A673 (cell line): Measurements from ENCODE around the gene TMEM18. TPM values are rescaled to one million over a fixed set of nuclear protein-coding genes. Genes with fewer than 3 reads are reported as not detected.

Experiments used
- BruUV-seq: library from RNA; stranded (reverse); fragments of 400-500 nt; replicated peaks from 2 replicates; lab custom pipeline; 2021; lab: Mats Ljungman, UMichigan
- CTCF ChIA-PET: fragments of 300-600 bp; sonication (Branson Sonifier 250); formaldehyde crosslinking; loops from one replicate; lab custom pipeline; 2022; ENCODE audit warnings: antibody characterized with exemption; lab: Charles Lee
- POLR2A ChIA-PET: fragments of 300-600 bp; sonication (Branson Sonifier 250); formaldehyde crosslinking; loops from one replicate; lab custom pipeline; 2022; ENCODE audit warnings: antibody characterized with exemption; ENCODE audit not compliant: low non-redundant PET; lab: Charles Lee
- DNase-seq: peaks from one replicate; pipeline ENCODE4 v3.0.0-alpha.2; 2015; ENCODE audit warnings: low spot score
- H3K27ac ChIP-seq: fragments of 200-600 bp; sonication (generic); 2 replicates; pipeline ENCODE4 v1.5.1; 2016; ENCODE audit warnings: mixed run types, low read depth, mild to moderate bottlenecking, mixed read lengths, antibody characterized with exemption, low read length; ENCODE audit not compliant: poor library complexity, severe bottlenecking
- H3K27me3 ChIP-seq: fragments of 200-600 bp; sonication (generic); replicated peaks from 2 replicates; pipeline ENCODE4 v1.6.1; 2017; ENCODE audit warnings: mixed run types, low read depth, mild to moderate bottlenecking, mixed read lengths, antibody characterized with exemption, low read length; ENCODE audit not compliant: insufficient read depth, poor library complexity
- H3K36me3 ChIP-seq: fragments of 200-600 bp; sonication (generic); 2 replicates; pipeline ENCODE4 v1.6.1; 2016; ENCODE audit warnings: mixed run types, mild to moderate bottlenecking, mixed read lengths, antibody characterized with exemption, low read length; ENCODE audit not compliant: insufficient read depth, poor library complexity, severe bottlenecking
- H3K4me1 ChIP-seq: fragments of 200-600 bp; sonication (generic); 2 replicates; pipeline ENCODE4 v1.6.1; 2017; ENCODE audit warnings: mixed run types, mild to moderate bottlenecking, mixed read lengths, antibody characterized with exemption, low read length; ENCODE audit not compliant: insufficient read depth, poor library complexity, severe bottlenecking
- H3K4me3 ChIP-seq: fragments of 200-600 bp; sonication (generic); 2 replicates; pipeline ENCODE4 v1.5.1; 2016; ENCODE audit warnings: low read depth, mixed run types, mild to moderate bottlenecking, mixed read lengths, low read length; ENCODE audit not compliant: poor library complexity, severe bottlenecking
- H3K9me3 ChIP-seq: fragments of 200-600 bp; sonication (generic); 2 replicates; pipeline ENCODE4 v1.6.1; 2016; ENCODE audit warnings: mixed run types, low read depth, mild to moderate bottlenecking, mixed read lengths, antibody characterized with exemption, low read length; ENCODE audit not compliant: poor library complexity, severe bottlenecking
- CTCF ChIP-seq: fragments of 300-800, 200-600 bp; sonication (generic); conservative IDR thresholded peaks from 2 replicates; pipeline ENCODE4 v1.5.1; 2017; ENCODE audit warnings: low read depth, mild to moderate bottlenecking, antibody characterized with exemption, low read length, moderate library complexity, mixed read lengths
- EZH2 ChIP-seq: fragments of 200-600 bp; sonication (generic); IDR thresholded peaks from 2 replicates; pipeline ENCODE4 v1.6.1; 2017; ENCODE audit warnings: borderline replicate concordance, low read depth, mild to moderate bottlenecking, mixed read lengths, antibody characterized with exemption, low read length; ENCODE audit not compliant: poor library complexity, severe bottlenecking
- intact Hi-C: fragments of 100-400 bp; cut with micrococcal nuclease; formaldehyde crosslinking; loops from one replicate; pipeline ENCODE4 v1.10.0; 2022; ENCODE audit not compliant: unreplicated experiment
- total RNA-seq: library from RNA; stranded (reverse); gene quantifications from 2 replicates; pipeline ENCODE4 v1.2.3, GENCODE V29; 2021

The TMEM18 gene
- total RNA-seq, 1 experiment from 2014 or later, result 29.0 TPM

GRCh38 chr2:667332-667999, 9.7 kb downstream of the TMEM18 start:
- Histone ChIP-seq H3K4me3 (no peak overlapping the region), H3K27me3 (no peaks in the 10 kb centered on the region), H3K27ac (no peak overlapping the region), H3K36me3 (peaks cover 36% of the 10 kb centered on the region), H3K9me3 (peaks cover 6% of the 10 kb centered on the region), H3K4me1 (no peaks in the 10 kb centered on the region)
- BruUV-seq, result no TSS peak
- peak; percentile 61 for DNase-seq
- CTCF ChIA-PET, result interaction anchor here (1.0 kb wide), 1 partner anchor 47 kb away, joined by 11 read pairs; no protein-coding TSS in a partner anchor
- TF ChIP-seq CTCF (peak; percentile 52), EZH2 (no peak)
- POLR2A ChIA-PET, result no interaction called here
- intact Hi-C loops, result no loop called here

GRCh38 chr2:666441-666840, 10.8 kb downstream of the TMEM18 start:
- H3K27me3 ChIP-seq, result no peaks in the 10 kb centered on the region
- H3K36me3 ChIP-seq, result peaks cover 36% of the 10 kb centered on the region
- no peak for DNase-seq
- intact Hi-C loops, result no loop called here
- POLR2A ChIA-PET, result no interaction called here
- no peak overlapping the region for H3K27ac ChIP-seq
- BruUV-seq, result no TSS peak
- CTCF ChIA-PET, result no interaction called here
- H3K4me1 ChIP-seq, result no peaks in the 10 kb centered on the region
- H3K9me3 ChIP-seq, result peaks cover 6% of the 10 kb centered on the region
- H3K4me3 ChIP-seq, result no peak overlapping the region
- TF ChIP-seq CTCF (no peak), EZH2 (no peak)

- no TSS peak for BruUV-seq
- Histone ChIP-seq H3K36me3 (peaks cover 36% of the 10 kb centered on the region), H3K27me3 (no peaks in the 10 kb centered on the region), H3K4me3 (no peak overlapping the region), H3K9me3 (peaks cover 6% of the 10 kb centered on the region), H3K27ac (no peak overlapping the region), H3K4me1 (no peaks in the 10 kb centered on the region)
- ChIA-PET CTCF (no interaction called here), POLR2A (no interaction called here)
- intact Hi-C loops, result no loop called here
- TF ChIP-seq CTCF (no peak), EZH2 (no peak)
- DNase-seq, result no peak
Observed at GRCh38 chr2:665340-666073, 11.7 kb downstream of the TMEM18 start.
